Non-pigmented ciliary epithelial cell (primary cell): ENCODE data around the gene LASP1.
"Not testable (repeated sequence)": the region's sequence is repeated elsewhere in the genome, so short reads cannot be mapped to it uniquely, and the experiment has no call there.

ENCODE experiments used
- DNase-seq: peaks from one replicate; pipeline ENCODE4 v3.0.0-alpha.2; 2010; ENCODE audit warnings: low read depth

Gene LASP1

GRCh38 chr17:38911081-38911730, 41.3 kb downstream of the LASP1 start:
- no peak for DNase-seq

- DNase-seq = not testable (repeated sequence)
These were observed 41.8 kb downstream of the LASP1 start for GRCh38 chr17:38911731-38912081.

- DNase-seq = no peak
These were observed 42.5 kb downstream of the LASP1 start for GRCh38 chr17:38912221-38912813.

GRCh38 chr17:38914741-38915638, 45.1 kb downstream of the LASP1 start:
- DNase-seq = no peak

GRCh38 chr17:38915639-38915995, 45.8 kb downstream of the LASP1 start:
- DNase-seq = no peak

- DNase-seq = no peak
These were observed 46.9 kb downstream of the LASP1 start for GRCh38 chr17:38916771-38917170.

- no peak for DNase-seq
These were observed 47.4 kb downstream of the LASP1 start for GRCh38 chr17:38917259-38917658.

GRCh38 chr17:38918129-38918913, 48.5 kb downstream of the LASP1 start:
- no peak for DNase-seq

GRCh38 chr17:38918916-38919315, 49.1 kb downstream of the LASP1 start:
- no peak for DNase-seq

- no peak for DNase-seq
These were observed 49.6 kb downstream of the LASP1 start for GRCh38 chr17:38919316-38920078.

- DNase-seq = no peak
These were observed 50.8 kb downstream of the LASP1 start for GRCh38 chr17:38920374-38921291.

GRCh38 chr17:38921756-38922411, 52.0 kb downstream of the LASP1 start:
- DNase-seq = no peak

- no peak for DNase-seq
These were observed 52.9 kb downstream of the LASP1 start for GRCh38 chr17:38922538-38923297.

- DNase-seq = no peak
These were observed 55.6 kb downstream of the LASP1 start, which contains the start of gene LASP1NB for GRCh38 chr17:38925263-38925995. TSS of gene LASP1NB (plus strand) at chr17:38925614.

GRCh38 chr17:38926293-38927070, 56.6 kb downstream of the LASP1 start:
- DNase-seq = no peak

GRCh38 chr17:38930782-38931181, 60.9 kb downstream of the LASP1 start:
- not testable (repeated sequence) for DNase-seq

- DNase-seq = not testable (repeated sequence)
These were observed 64.1 kb downstream of the LASP1 start for GRCh38 chr17:38933962-38934361.

GRCh38 chr17:38939987-38940386, 70.1 kb downstream of the LASP1 start:
- DNase-seq = no peak
